Ascending aorta (tissue), 2 donors: ENCODE results near the gene HGFAC. TPM values are rescaled to one million over a fixed set of nuclear protein-coding genes. Genes with fewer than 3 reads are reported as not detected.

Experiments used
- DNase-seq, 2 donors: peaks; one replicate each; pipeline ENCODE4 v3.0.0-alpha.2; 2019; ENCODE audit warnings: low spot score in 2 of 2
- H3K27ac ChIP-seq, 2 donors: fragments of 200-600 bp; sonication (generic); one replicate each; pipeline ENCODE4 v1.5.1; 2016 to 2017; ENCODE audit warnings: mild to moderate bottlenecking in 1 of 2
- H3K27me3 ChIP-seq: fragments of 200-600 bp; sonication (generic); one replicate; pipeline ENCODE4 v1.5.1; 2017
- H3K36me3 ChIP-seq, 2 donors: fragments of 200-600 bp; sonication (generic); one replicate each; pipeline ENCODE4 v1.5.1; 2016
- H3K4me1 ChIP-seq, 2 donors: fragments of 200-600 bp; sonication (generic); one replicate each; pipeline ENCODE4 v1.5.1; 2016 to 2017; ENCODE audit warnings: mild to moderate bottlenecking in 1 of 2
- H3K4me3 ChIP-seq, 2 donors: fragments of 200-600 bp; sonication (generic); one replicate each; pipeline ENCODE4 v1.5.1; 2016 to 2017; ENCODE audit warnings: mild to moderate bottlenecking in 1 of 2
- H3K9me3 ChIP-seq, 2 donors: fragments of 200-600 bp; sonication (generic); one replicate each; pipeline ENCODE4 v1.5.1; 2016
- CTCF ChIP-seq, 3 experiments: fragments of 200-600 bp in 2 of 3; fragments of 450-650 bp in 1 of 3; sonication (generic) in 2 of 3; IDR thresholded peaks; one replicate each; pipeline ENCODE4 v1.5.1; 2016 to 2019; ENCODE audit warnings: antibody characterized with exemption in 3 of 3, mild to moderate bottlenecking in 1 of 3, moderate library complexity in 1 of 3
- intact Hi-C: fragments of 100-400 bp; cut with DNase I; formaldehyde crosslinking; loops from one replicate; pipeline ENCODE4 v1.15.1; 2023
- total RNA-seq: library from RNA; depleted of rRNA; stranded (reverse); fragments of >200 nt; gene quantifications from one replicate; pipeline ENCODE4 v1.1.0, GENCODE V29; 2016

The HGFAC gene
- total RNA-seq, 1 donor from 2014 or later, result 2.2 TPM

- H3K27me3 ChIP-seq, result no peaks in the 10 kb centered on the region
- TF ChIP-seq CTCF (IDR thresholded peaks at IDR 0.05), result no peak
Observed at GRCh38 chr4:3483471-3483921, 41.7 kb downstream of the HGFAC start.

GRCh38 chr4:3484057-3484973 lies 42.5 kb downstream of the HGFAC start:
- TF ChIP-seq CTCF (IDR thresholded peaks at IDR 0.05), result no peak
- intact Hi-C loops, result loop anchor here (1.0 to 5.0 kb wide), 6 partner anchors 48 to 468 kb away; partner anchors contain the start of genes ADRA2C, LRPAP1 and RGS12
- H3K27ac ChIP-seq, result peak overlapping the region; percentile 95 to 96
- H3K36me3 ChIP-seq, result no peaks in the 10 kb centered on the region
- H3K4me3 ChIP-seq, result peak overlapping the region in 1 of 2 donors; percentile 42
- peaks cover 6 to 24% of the 10 kb centered on the region in 2 donors for H3K4me1 ChIP-seq
- no peaks in the 10 kb centered on the region for H3K27me3 ChIP-seq
- peak; percentile 66 to 94 for DNase-seq
- no peaks in the 10 kb centered on the region for H3K9me3 ChIP-seq

More at GRCh38 chr4:3483471-3483921, 41.7 kb downstream of the HGFAC start:
- DNase-seq, result peak; percentile 82 to 97
- intact Hi-C loops, result loop anchor here (1.0 to 5.0 kb wide), 4 partner anchors 22 to 469 kb away; partner anchors contain the start of gene RGS12
- Histone ChIP-seq H3K36me3 (no peaks in the 10 kb centered on the region), H3K27ac (peak overlapping the region; percentile 95 to 96), H3K9me3 (no peaks in the 10 kb centered on the region), H3K4me3 (peak overlapping the region in 1 of 2 donors; percentile 42), H3K4me1 (peaks cover 6 to 24% of the 10 kb centered on the region in 2 donors)

GRCh38 chr4:3485011-3485791 lies 43.4 kb downstream of the HGFAC start:
- no peaks in the 10 kb centered on the region for H3K9me3 ChIP-seq
- H3K4me1 ChIP-seq, result peaks cover 6 to 24% of the 10 kb centered on the region in 2 donors
- TF ChIP-seq CTCF (IDR thresholded peaks at IDR 0.05), result no peak
- intact Hi-C loops, result loop anchor here (2.0 kb wide), 1 partner anchor 282 kb away; the partner anchor contains the start of gene ADRA2C
- H3K27ac ChIP-seq, result peak overlapping the region; percentile 95 to 96
- no peaks in the 10 kb centered on the region for H3K27me3 ChIP-seq
- peak overlapping the region in 1 of 2 donors; percentile 42 for H3K4me3 ChIP-seq
- no peaks in the 10 kb centered on the region for H3K36me3 ChIP-seq
- no peak for DNase-seq

- DNase-seq, result no peak
- peaks cover 6 to 19% of the 10 kb centered on the region in 2 donors for H3K4me1 ChIP-seq
- intact Hi-C loops, result loop anchor here (2.0 kb wide), 1 partner anchor 281 kb away; the partner anchor contains the start of gene ADRA2C
- no peaks in the 10 kb centered on the region for H3K9me3 ChIP-seq
- peak overlapping the region; percentile 18 to 96 for H3K27ac ChIP-seq
- H3K4me3 ChIP-seq, result no peak overlapping the region
- no peaks in the 10 kb centered on the region for H3K27me3 ChIP-seq
- no peaks in the 10 kb centered on the region for H3K36me3 ChIP-seq
- no peak for TF ChIP-seq CTCF (IDR thresholded peaks at IDR 0.05)
Observed at GRCh38 chr4:3485886-3486540, 44.2 kb downstream of the HGFAC start.
